ENCODE measurements around the gene GPR146. TPM values are rescaled to one million over a fixed set of nuclear protein-coding genes. Genes with fewer than 3 reads are reported as not detected.
A peak's percentile ranks its signal among the peaks of the same experiment; 100 is the strongest.

GPR146 gene
- total RNA-seq, 1 donor from 2014 or later, result 36.1 TPM

DNA sequence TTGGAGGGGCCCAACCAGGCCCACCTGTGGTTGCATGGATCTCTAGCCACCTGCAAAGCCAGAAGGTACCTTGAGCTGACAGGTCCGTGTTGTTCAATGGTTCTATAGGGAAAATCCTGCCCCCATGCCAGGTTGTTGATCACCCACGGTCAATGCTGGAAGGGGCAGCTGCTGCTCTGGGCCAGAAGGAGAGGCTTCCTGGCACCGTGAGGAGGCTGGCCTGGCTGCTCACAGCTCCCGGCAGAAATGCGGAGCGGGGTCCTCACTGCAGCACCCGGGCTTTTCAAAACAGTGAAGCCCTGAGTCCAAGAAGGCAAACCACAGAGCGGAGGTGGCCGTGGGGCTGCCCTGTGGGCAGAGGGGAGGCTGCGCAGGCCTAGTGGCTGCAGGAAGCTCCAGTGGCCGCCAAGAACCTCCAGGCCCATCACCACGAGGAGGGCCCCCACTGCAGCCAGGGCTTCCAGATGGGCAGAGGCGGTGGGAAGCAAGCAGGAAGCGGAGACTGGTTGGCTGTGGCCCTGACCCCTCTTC, 25.0 kb upstream of the GPR146 start:
- no peak for DNase-seq (ENCODE audit: extremely low spot score in 2 of 2)
- TF ChIP-seq, protein P1, sequence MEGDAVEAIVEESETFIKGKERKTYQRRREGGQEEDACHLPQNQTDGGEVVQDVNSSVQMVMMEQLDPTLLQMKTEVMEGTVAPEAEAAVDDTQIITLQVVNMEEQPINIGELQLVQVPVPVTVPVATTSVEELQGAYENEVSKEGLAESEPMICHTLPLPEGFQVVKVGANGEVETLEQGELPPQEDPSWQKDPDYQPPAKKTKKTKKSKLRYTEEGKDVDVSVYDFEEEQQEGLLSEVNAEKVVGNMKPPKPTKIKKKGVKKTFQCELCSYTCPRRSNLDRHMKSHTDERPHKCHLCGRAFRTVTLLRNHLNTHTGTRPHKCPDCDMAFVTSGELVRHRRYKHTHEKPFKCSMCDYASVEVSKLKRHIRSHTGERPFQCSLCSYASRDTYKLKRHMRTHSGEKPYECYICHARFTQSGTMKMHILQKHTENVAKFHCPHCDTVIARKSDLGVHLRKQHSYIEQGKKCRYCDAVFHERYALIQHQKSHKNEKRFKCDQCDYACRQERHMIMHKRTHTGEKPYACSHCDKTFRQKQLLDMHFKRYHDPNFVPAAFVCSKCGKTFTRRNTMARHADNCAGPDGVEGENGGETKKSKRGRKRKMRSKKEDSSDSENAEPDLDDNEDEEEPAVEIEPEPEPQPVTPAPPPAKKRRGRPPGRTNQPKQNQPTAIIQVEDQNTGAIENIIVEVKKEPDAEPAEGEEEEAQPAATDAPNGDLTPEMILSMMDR (IDR thresholded peaks at IDR 0.05), result no peak
- TF ChIP-seq POLR2A (IDR thresholded peaks at IDR 0.05) (no peak), POLR2AphosphoS5 (IDR thresholded peaks at IDR 0.05; ENCODE audit: insufficient read depth in 1 of 2, low read depth in 1 of 2) (no peak)
- no peaks in the 10 kb centered on the region for H3K27me3 ChIP-seq
- intact Hi-C loops (cut with DNase I), result no loop called here
- H3K9me3 ChIP-seq, result no peaks in the 10 kb centered on the region
- no peak overlapping the region for H3K27ac ChIP-seq
- no peak overlapping the region for H3K4me3 ChIP-seq
- H3K4me1 ChIP-seq, result no peaks in the 10 kb centered on the region
- H3K36me3 ChIP-seq, result no peaks in the 10 kb centered on the region

DNA sequence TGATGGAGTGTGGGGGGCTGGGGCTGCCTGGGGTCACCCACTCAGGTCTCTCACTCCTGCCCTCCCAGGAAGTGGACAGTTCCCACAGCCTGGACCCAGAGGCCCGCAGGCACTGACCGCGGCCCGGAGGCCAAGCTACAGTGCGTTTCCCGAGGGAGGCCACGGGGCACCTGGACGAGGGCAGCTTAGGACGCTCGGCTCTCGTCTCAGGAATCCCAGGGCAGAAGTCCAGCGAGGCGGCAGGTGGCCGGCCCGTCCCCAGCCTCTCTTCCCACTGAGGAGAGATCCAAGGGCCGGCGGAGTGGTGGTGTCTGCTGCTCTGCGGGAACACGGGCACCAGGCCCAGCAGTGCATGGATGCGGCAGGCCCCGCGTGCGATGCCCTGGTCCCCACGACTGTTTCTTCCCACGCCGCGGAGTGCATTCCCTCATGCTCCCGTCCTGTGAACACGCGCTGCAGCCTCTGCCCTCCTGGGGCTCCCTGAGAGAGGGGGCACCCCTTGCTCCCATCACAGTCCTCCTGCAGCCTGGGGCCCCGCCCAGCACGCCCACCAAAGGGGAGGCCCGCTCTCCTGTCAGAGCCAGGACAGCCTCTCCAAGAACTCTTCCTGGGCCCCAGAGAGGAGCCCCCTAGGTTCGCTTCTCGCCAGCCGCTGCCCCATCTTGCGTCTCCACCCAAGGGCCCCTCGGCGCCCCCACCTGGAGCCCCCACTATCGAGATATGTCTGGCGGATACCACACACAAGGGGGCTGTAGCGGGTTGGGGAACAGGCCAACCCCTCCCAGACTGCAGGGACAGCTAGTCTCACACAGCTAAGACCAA, 24.3 kb upstream of the GPR146 start:
- Histone ChIP-seq H3K4me3 (no peak overlapping the region), H3K36me3 (no peaks in the 10 kb centered on the region), H3K9me3 (no peaks in the 10 kb centered on the region), H3K27me3 (no peaks in the 10 kb centered on the region), H3K4me1 (peaks cover 5% of the 10 kb centered on the region), H3K27ac (no peak overlapping the region)
- TF ChIP-seq, protein P1 (IDR thresholded peaks at IDR 0.05), result no peak
- no peak for TF ChIP-seq POLR2A (IDR thresholded peaks at IDR 0.05)
- TF ChIP-seq POLR2AphosphoS5 (IDR thresholded peaks at IDR 0.05; ENCODE audit: insufficient read depth in 1 of 2, low read depth in 1 of 2), result no peak
- DNase-seq (ENCODE audit: extremely low spot score in 2 of 2), result no peak
- intact Hi-C loops (cut with DNase I), result loop anchor here (10.0 kb wide), 1 partner anchor 1695 kb away; no protein-coding TSS in a partner anchor

DNA sequence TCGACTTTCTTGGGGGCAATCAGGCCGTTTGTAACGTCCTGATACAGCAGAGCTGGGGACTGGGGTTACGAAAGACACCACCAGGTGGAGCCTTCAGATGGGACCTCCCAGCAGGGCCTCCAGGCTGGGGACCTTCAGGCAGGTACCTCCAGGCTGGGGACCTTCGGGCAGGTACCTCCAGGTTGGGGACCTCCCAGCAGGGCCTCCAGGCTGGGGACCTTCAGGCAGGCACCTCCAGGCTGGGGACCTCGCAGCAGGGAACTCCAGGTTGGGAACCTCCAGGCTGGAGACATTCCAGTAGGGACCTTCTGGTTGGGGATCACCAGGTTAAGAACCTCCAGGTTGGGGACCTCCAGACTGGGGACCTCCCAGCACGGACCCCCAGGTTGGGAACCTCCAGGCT, 23.5 kb upstream of the GPR146 start:
- Histone ChIP-seq H3K4me1 (peaks cover 11% of the 10 kb centered on the region), H3K27ac (no peak overlapping the region), H3K9me3 (no peaks in the 10 kb centered on the region), H3K36me3 (peaks cover 0 to 4% of the 10 kb centered on the region in 2 donors), H3K4me3 (no peak overlapping the region), H3K27me3 (no peaks in the 10 kb centered on the region)
- TF ChIP-seq POLR2AphosphoS5 (IDR thresholded peaks at IDR 0.05; ENCODE audit: insufficient read depth in 1 of 2, low read depth in 1 of 2), result no peak
- TF ChIP-seq, protein P1 (IDR thresholded peaks at IDR 0.05), result peak in 1 of 3 experiments; percentile 10
- no peak for DNase-seq (ENCODE audit: extremely low spot score in 2 of 2)
- intact Hi-C loops (cut with DNase I), result loop anchor here (10.0 kb wide), 1 partner anchor 1694 kb away; no protein-coding TSS in a partner anchor

DNA sequence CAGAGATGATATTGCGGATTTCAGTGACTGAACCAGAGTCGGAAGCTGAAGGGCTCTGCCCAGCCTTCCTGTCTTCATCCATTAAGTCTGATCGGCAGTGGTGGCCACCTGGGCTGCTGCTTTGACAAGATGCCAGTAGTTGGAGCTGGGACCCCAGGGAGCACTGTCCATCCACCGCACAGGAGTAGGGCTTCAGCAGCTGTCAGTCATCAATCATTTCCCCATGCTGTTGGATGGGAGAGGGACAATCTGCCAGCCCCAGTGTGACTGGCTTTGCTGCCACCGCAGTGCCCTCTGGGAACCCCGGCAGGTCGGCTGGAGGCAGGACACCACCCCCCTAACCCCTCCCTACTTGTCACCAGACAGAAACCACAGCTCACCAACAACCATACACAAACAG, 23.0 kb upstream of the GPR146 start:
- Histone ChIP-seq H3K27ac (no peak overlapping the region), H3K4me1 (peaks cover 15% of the 10 kb centered on the region), H3K36me3 (peaks cover 0 to 4% of the 10 kb centered on the region in 2 donors), H3K9me3 (no peaks in the 10 kb centered on the region), H3K4me3 (no peak overlapping the region), H3K27me3 (no peaks in the 10 kb centered on the region)
- DNase-seq (ENCODE audit: extremely low spot score in 2 of 2), result no peak
- intact Hi-C loops (cut with DNase I), result loop anchor here (10.0 kb wide), 1 partner anchor 1693 kb away; no protein-coding TSS in a partner anchor
- TF ChIP-seq POLR2A (IDR thresholded peaks at IDR 0.05) (no peak), POLR2AphosphoS5 (IDR thresholded peaks at IDR 0.05; ENCODE audit: insufficient read depth in 1 of 2, low read depth in 1 of 2) (no peak)

DNA sequence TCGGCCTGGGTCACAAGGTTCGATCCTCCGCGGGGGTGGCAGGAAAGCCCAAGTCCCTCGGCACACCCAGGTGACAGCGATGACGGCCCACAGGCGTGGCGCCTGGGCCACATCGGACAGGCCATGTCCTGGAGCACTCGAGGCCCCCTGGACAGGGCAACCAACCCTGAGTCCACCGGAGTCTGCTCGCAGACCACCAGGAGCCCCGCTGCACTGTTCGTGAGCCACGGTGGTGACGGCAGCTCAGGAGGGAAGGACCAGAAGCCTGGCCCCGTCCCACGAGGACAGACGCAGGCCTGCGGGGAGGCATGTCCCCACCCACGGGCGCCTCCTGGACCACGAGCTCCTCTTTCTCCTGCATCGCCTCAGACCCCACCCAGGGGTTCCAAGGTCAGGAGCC, 22.4 kb upstream of the GPR146 start:
- Histone ChIP-seq H3K27me3 (no peaks in the 10 kb centered on the region), H3K9me3 (no peaks in the 10 kb centered on the region), H3K4me1 (peaks cover 19% of the 10 kb centered on the region), H3K4me3 (no peak overlapping the region), H3K27ac (no peak overlapping the region), H3K36me3 (peaks cover 0 to 4% of the 10 kb centered on the region in 2 donors)
- no peak for DNase-seq (ENCODE audit: extremely low spot score in 2 of 2)
- intact Hi-C loops (cut with DNase I), result loop anchor here (10.0 kb wide), 1 partner anchor 1693 kb away; no protein-coding TSS in a partner anchor
- no peak for TF ChIP-seq POLR2AphosphoS5 (IDR thresholded peaks at IDR 0.05; ENCODE audit: insufficient read depth in 1 of 2, low read depth in 1 of 2)
- TF ChIP-seq POLR2A (IDR thresholded peaks at IDR 0.05), result no peak
